ENCODE measurements around the gene ANK3.

DNA sequence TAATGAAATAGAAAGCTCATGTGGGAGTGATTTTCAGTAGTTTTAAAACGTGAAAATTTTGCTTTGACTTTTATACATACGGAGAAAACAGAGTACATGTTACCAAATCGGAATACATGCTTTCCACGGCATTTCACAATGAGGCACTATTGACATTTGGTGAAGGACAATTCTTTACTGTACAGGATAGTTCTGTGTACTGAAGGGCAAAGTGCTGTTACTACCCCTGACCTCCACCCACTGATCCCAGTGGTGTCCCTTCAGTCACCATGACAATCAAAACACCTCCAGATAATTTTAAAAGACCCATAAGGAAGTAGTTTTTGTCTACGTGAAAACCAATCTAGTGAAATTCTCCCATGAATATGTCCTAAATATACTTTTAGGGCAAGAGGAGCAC, 33.1 kb upstream of the ANK3 start:
- TF ChIP-seq, protein P1, sequence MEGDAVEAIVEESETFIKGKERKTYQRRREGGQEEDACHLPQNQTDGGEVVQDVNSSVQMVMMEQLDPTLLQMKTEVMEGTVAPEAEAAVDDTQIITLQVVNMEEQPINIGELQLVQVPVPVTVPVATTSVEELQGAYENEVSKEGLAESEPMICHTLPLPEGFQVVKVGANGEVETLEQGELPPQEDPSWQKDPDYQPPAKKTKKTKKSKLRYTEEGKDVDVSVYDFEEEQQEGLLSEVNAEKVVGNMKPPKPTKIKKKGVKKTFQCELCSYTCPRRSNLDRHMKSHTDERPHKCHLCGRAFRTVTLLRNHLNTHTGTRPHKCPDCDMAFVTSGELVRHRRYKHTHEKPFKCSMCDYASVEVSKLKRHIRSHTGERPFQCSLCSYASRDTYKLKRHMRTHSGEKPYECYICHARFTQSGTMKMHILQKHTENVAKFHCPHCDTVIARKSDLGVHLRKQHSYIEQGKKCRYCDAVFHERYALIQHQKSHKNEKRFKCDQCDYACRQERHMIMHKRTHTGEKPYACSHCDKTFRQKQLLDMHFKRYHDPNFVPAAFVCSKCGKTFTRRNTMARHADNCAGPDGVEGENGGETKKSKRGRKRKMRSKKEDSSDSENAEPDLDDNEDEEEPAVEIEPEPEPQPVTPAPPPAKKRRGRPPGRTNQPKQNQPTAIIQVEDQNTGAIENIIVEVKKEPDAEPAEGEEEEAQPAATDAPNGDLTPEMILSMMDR (IDR thresholded peaks at IDR 0.05; ENCODE audit: poor library complexity, severe bottlenecking): no peak
- no peak for TF ChIP-seq EZH2 (IDR thresholded peaks at IDR 0.05; ENCODE audit: borderline replicate concordance, insufficient read depth, low read length, poor library complexity, severe bottlenecking)
